Fibroblast of lung (primary cell): Measurements from ENCODE around the gene PHYHD1. TPM values are rescaled to one million over a fixed set of nuclear protein-coding genes. Genes with fewer than 3 reads are reported as not detected.
"Not testable (repeated sequence)": the region's sequence is repeated elsewhere in the genome, so short reads cannot be mapped to it uniquely, and the experiment has no call there.

Experiments
- DNase-seq, 2 donors: peaks; one replicate each; pipeline versions ENCODE4 v3.0.0 to v3.0.0-alpha.2; 2010; ENCODE audit warnings: low read depth in 2 of 2
- H2AFZ ChIP-seq: 2 replicates; pipeline ENCODE4 v1.5.1; 2012; ENCODE audit warnings: low read length, control low read depth, inconsistent platforms
- H3K27ac ChIP-seq: 2 replicates; pipeline ENCODE4 v1.5.1; 2011; ENCODE audit warnings: low read length, control low read depth; ENCODE audit not compliant: insufficient read depth
- H3K27me3 ChIP-seq: 2 replicates; pipeline ENCODE4 v1.5.1; 2011; ENCODE audit warnings: mild to moderate bottlenecking, low read length; ENCODE audit not compliant: control insufficient read depth, insufficient read depth
- H3K36me3 ChIP-seq: 2 replicates; pipeline ENCODE4 v1.5.1; 2011; ENCODE audit warnings: low read length; ENCODE audit not compliant: control insufficient read depth, insufficient read depth
- H3K4me1 ChIP-seq: 2 replicates; pipeline ENCODE4 v1.5.1; 2011; ENCODE audit warnings: low read length; ENCODE audit not compliant: control insufficient read depth, insufficient read depth; ENCODE audit errors: extremely low read depth
- H3K4me2 ChIP-seq: 2 replicates; pipeline ENCODE4 v1.5.1; 2011; ENCODE audit warnings: low read length, control low read depth; ENCODE audit not compliant: insufficient read depth; ENCODE audit errors: extremely low read depth
- H3K4me3 ChIP-seq, 4 experiments: fragments of 200-600 bp in 1 of 4; sonication (generic) in 1 of 4; replicated peaks in 1 of 4; 2 replicates each; pipeline ENCODE4 v1.5.1; 2011 to 2016; ENCODE audit warnings: low read length in 4 of 4, low read depth in 3 of 4, mild to moderate bottlenecking in 3 of 4, control low read depth in 2 of 4, inconsistent platforms in 1 of 4, mixed read lengths in 1 of 4; ENCODE audit not compliant: insufficient read depth in 1 of 4; ENCODE audit errors: control extremely low read depth in 1 of 4
- H3K79me2 ChIP-seq: 2 replicates; pipeline ENCODE4 v1.5.1; 2012; ENCODE audit warnings: mild to moderate bottlenecking, low read length, inconsistent platforms; ENCODE audit not compliant: control insufficient read depth, insufficient read depth
- H3K9ac ChIP-seq: 2 replicates; pipeline ENCODE4 v1.5.1; 2011; ENCODE audit warnings: mild to moderate bottlenecking, low read length, control low read depth; ENCODE audit not compliant: insufficient read depth
- H3K9me3 ChIP-seq: 2 replicates; pipeline ENCODE4 v1.5.1; 2012; ENCODE audit warnings: low read depth, low read length; ENCODE audit not compliant: control insufficient read depth, insufficient read depth
- H4K20me1 ChIP-seq: 2 replicates; pipeline ENCODE4 v1.5.1; 2011; ENCODE audit warnings: low read length; ENCODE audit not compliant: control insufficient read depth, insufficient read depth; ENCODE audit errors: extremely low read depth
- CTCF ChIP-seq, 2 donors: IDR thresholded peaks in 1 of 2; conservative IDR thresholded peaks in 1 of 2; 1 replicate in 1 of 2; 2 replicates in 1 of 2; pipeline ENCODE4 v1.5.1; 2011 to 2012; ENCODE audit warnings: low read length in 2 of 2, control low read depth in 1 of 2, inconsistent platforms in 1 of 2, low read depth in 1 of 2, mild to moderate bottlenecking in 1 of 2
- EZH2 ChIP-seq: IDR thresholded peaks from 2 replicates; pipeline ENCODE4 v1.5.1; 2012; ENCODE audit warnings: low read length, control low read depth, mild to moderate bottlenecking; ENCODE audit errors: missing control alignments
- polyA plus RNA-seq, 2 donors: library from polyadenylated mRNA; depleted of rRNA in 1 of 2; stranded (reverse) in 1 of 2; unstranded in 1 of 2; fragments of >200 nt; gene quantifications; 2 replicates each; pipeline ENCODE4 v1.2.1, GENCODE V29; 2011 to 2012; ENCODE audit warnings: missing spikeins in 1 of 2
- total RNA-seq: library from RNA; depleted of rRNA; stranded (reverse); fragments of >200 nt; gene quantifications from 2 replicates; pipeline ENCODE4 v1.2.1, GENCODE V29; 2014

The PHYHD1 gene
- total and polyA plus RNA-seq, 2 donors (not counting 1 experiment from before 2014, with no cell fraction given), result 17.7 to 20.0 TPM

DNA sequence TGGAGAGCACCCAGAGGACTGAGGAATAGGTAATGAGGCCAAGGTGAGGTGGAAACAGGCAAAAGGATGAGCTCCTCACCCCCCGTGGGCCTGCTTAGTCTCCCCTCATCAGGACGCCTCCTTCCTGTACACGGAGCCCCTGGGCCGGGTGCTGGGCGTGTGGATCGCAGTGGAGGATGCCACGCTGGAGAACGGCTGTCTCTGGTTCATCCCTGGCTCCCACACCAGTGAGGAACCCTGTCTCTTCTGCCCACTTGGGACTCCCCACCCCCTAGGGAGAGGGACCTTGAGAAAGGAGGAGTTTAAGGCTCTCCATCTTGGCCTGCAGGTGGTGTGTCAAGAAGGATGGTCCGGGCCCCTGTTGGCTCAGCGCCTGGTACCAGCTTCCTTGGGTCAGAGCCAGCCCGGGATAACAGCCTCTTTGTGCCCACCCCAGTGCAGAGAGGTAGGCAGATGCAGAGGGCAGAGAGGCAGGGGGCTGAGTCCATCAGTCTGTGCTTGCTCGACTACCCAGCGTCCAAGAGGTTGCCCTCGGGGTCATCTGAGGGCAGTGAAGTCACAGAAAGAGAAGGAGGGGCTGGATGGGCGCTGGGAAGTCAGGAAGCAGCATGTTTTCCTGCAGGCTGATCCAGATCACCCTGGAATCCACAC, 19.6 kb downstream of the PHYHD1 start:
- H3K36me3 ChIP-seq, result no peaks in the 10 kb centered on the region
- H3K27me3 ChIP-seq, result no peaks in the 10 kb centered on the region
- H2AFZ ChIP-seq, result no peak overlapping the region
- TF ChIP-seq CTCF (conservative IDR thresholded peaks at IDR 0.05 in 1 of 2, IDR thresholded peaks at IDR 0.05 in 1 of 2; ENCODE audit: low read depth in 1 of 2, low read length in 2 of 2), result no peak
- TF ChIP-seq EZH2, result no peak
- no peak for DNase-seq
- no peaks in the 10 kb centered on the region for H3K9me3 ChIP-seq
- no peak overlapping the region for H3K4me2 ChIP-seq
- no peak overlapping the region for H3K9ac ChIP-seq
- no peaks in the 10 kb centered on the region for H4K20me1 ChIP-seq
- no peak overlapping the region for H3K4me3 ChIP-seq
- H3K4me1 ChIP-seq, result no peaks in the 10 kb centered on the region
- no peak overlapping the region for H3K27ac ChIP-seq
- H3K79me2 ChIP-seq, result no peaks in the 10 kb centered on the region

- Histone ChIP-seq H3K9me3 (no peaks in the 10 kb centered on the region), H3K4me2 (no peak overlapping the region), H3K27ac (no peak overlapping the region), H2AFZ (no peak overlapping the region), H3K27me3 (no peaks in the 10 kb centered on the region), H4K20me1 (no peaks in the 10 kb centered on the region), H3K4me1 (no peaks in the 10 kb centered on the region), H3K36me3 (no peaks in the 10 kb centered on the region), H3K79me2 (peaks cover 4% of the 10 kb centered on the region), H3K4me3 (no peak overlapping the region), H3K9ac (no peak overlapping the region)
- TF ChIP-seq EZH2 (no peak), CTCF (conservative IDR thresholded peaks at IDR 0.05 in 1 of 2, IDR thresholded peaks at IDR 0.05 in 1 of 2; ENCODE audit: low read depth in 1 of 2, low read length in 2 of 2) (no peak)
- DNase-seq, result no peak
Observed at GRCh38 chr9:128940946-128941755, 20.4 kb downstream of the PHYHD1 start.

DNA sequence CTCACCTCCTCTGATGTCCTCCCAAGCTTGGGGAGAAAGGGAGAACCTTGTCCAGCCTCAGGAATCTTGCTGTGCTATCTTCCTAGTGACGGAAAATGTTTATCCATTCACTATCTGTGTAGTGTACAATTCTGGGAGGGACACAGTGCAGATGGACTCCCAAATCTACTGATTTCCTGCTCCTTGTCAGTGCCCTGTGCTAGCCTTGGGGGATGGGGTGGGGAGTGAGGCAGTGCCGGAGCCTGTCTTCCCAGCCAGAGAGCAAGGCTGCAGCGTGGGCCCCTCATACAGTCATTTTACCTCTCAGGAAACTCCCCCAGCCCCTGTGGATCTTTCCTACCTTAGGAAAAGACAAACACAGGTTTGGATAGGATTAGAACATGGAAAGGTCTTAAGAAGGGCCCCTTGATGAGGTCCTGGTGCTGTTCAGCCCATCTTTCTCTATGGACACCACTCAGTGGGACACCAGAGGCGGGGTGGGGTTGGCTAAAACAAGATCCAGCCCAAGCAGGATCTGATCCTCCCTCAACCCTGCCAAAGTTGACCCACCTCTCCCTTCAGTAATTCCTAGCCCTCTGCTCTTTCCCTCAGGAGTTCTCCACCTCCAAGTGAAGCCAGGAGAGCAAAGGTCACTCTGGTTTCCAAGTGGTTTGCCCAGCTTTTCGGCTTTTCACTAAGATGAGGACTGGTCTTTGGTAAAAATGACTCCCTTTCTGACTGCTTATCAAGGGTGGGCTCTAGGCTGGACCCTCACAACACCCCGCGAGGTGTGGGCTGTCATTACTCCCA, 23.2 kb downstream of the PHYHD1 start:
- Histone ChIP-seq H2AFZ (no peak overlapping the region), H4K20me1 (no peaks in the 10 kb centered on the region), H3K9ac (no peak overlapping the region), H3K4me2 (no peak overlapping the region), H3K4me3 (no peak overlapping the region), H3K79me2 (peaks cover 17% of the 10 kb centered on the region), H3K27me3 (no peaks in the 10 kb centered on the region), H3K9me3 (no peaks in the 10 kb centered on the region), H3K36me3 (no peaks in the 10 kb centered on the region), H3K27ac (no peak overlapping the region), H3K4me1 (peaks cover 5% of the 10 kb centered on the region)
- DNase-seq, result no peak
- TF ChIP-seq EZH2 (no peak), CTCF (conservative IDR thresholded peaks at IDR 0.05 in 1 of 2, IDR thresholded peaks at IDR 0.05 in 1 of 2; ENCODE audit: low read depth in 1 of 2, low read length in 2 of 2) (no peak)

DNA sequence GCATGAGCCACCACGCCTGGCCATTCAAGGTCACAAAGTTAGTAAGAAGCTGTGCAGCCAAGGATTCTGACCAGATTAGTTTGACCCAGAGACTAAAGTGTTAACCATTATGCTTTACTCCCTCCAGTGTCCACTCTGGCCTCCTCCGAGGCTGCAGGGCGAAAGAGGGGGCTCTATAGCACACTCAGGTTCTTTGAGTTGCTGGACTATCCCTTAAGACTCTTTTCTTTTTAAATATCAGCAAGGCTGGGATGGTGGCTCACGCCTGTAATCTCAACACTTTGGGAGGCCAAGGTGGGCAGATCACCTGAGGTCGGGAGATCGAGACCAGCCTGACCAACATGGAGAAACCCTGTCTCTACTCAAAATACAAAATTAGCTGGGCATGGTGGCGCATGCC, 24.2 kb downstream of the PHYHD1 start:
- not testable (repeated sequence) for H3K27me3 ChIP-seq, H3K27ac ChIP-seq, H3K9ac ChIP-seq, H2AFZ ChIP-seq, H3K4me2 ChIP-seq, H3K9me3 ChIP-seq, H3K4me3 ChIP-seq, H3K36me3 ChIP-seq, H3K4me1 ChIP-seq, H4K20me1 ChIP-seq, DNase-seq
- H3K79me2 ChIP-seq, result peaks cover 17% of the 10 kb centered on the region
